WTC11 (cell line): ENCODE data around the gene SYPL2.

Experiments
- JUN ChIP-seq: sonication (generic); formaldehyde crosslinking; IDR thresholded peaks from 2 replicates; pipeline ENCODE4 v1.8.0; 2023; ENCODE audit warnings: mild to moderate bottlenecking, missing genetic modification reagents
- OVOL2 ChIP-seq: fragments of 250-450 bp; sonication (Bioruptor Pico); IDR thresholded peaks from 2 replicates; pipeline ENCODE4 v1.9.0; 2021; ENCODE audit warnings: mild to moderate bottlenecking, borderline replicate concordance
- TEAD1 ChIP-seq: sonication (generic); formaldehyde crosslinking; IDR thresholded peaks from 2 replicates; pipeline ENCODE4 v1.8.0; 2022; ENCODE audit warnings: mild to moderate bottlenecking, missing genetic modification reagents
- TEAD4 ChIP-seq: sonication (generic); formaldehyde crosslinking; IDR thresholded peaks from 2 replicates; pipeline ENCODE4 v1.8.0; 2022; ENCODE audit warnings: mild to moderate bottlenecking, missing genetic modification reagents
- TP53 ChIP-seq: sonication (generic); formaldehyde crosslinking; IDR thresholded peaks from 2 replicates; pipeline ENCODE4 v1.8.1; 2023; ENCODE audit warnings: mild to moderate bottlenecking, missing genetic modification reagents
- ZBTB21 ChIP-seq: sonication (generic); formaldehyde crosslinking; IDR thresholded peaks from 2 replicates; pipeline ENCODE4 v1.8.1; 2023; ENCODE audit warnings: mild to moderate bottlenecking, missing genetic modification reagents, borderline replicate concordance
- TF ChIP-seq, protein P1 (sequence below): sonication (generic); formaldehyde crosslinking; IDR thresholded peaks from 2 replicates; pipeline ENCODE4 v1.8.1; 2022; ENCODE audit warnings: low read depth, mild to moderate bottlenecking, moderate library complexity, missing genetic modification reagents, borderline replicate concordance
- TF ChIP-seq, protein P2 (sequence below): sonication (generic); formaldehyde crosslinking; IDR thresholded peaks from 2 replicates; pipeline ENCODE4 v1.8.0; 2022; ENCODE audit warnings: mild to moderate bottlenecking, missing genetic modification reagents
- TF ChIP-seq, protein P3 (sequence below): sonication (generic); formaldehyde crosslinking; IDR thresholded peaks from 2 replicates; pipeline ENCODE4 v1.8.0; 2022; ENCODE audit warnings: mild to moderate bottlenecking, missing genetic modification reagents
- TF ChIP-seq, protein P4 (sequence below): fragments of 200-600 bp; IDR thresholded peaks from 2 replicates; pipeline ENCODE4 v1.8.0; 2022; ENCODE audit warnings: antibody characterized with exemption
- TF ChIP-seq, protein P5 (sequence below): sonication (generic); formaldehyde crosslinking; IDR thresholded peaks from 2 replicates; pipeline ENCODE4 v1.8.1; 2023; ENCODE audit warnings: mild to moderate bottlenecking, missing genetic modification reagents, moderate library complexity
- TF ChIP-seq, protein P6 (sequence below): sonication (generic); formaldehyde crosslinking; IDR thresholded peaks from 2 replicates; pipeline ENCODE4 v1.8.1; 2022; ENCODE audit warnings: mild to moderate bottlenecking, missing genetic modification reagents, moderate library complexity, borderline replicate concordance
- TF ChIP-seq, protein P7 (sequence below): sonication (generic); formaldehyde crosslinking; conservative IDR thresholded peaks from 2 replicates; pipeline ENCODE4 v1.8.1; 2022; ENCODE audit warnings: mild to moderate bottlenecking, missing genetic modification reagents

DNA sequence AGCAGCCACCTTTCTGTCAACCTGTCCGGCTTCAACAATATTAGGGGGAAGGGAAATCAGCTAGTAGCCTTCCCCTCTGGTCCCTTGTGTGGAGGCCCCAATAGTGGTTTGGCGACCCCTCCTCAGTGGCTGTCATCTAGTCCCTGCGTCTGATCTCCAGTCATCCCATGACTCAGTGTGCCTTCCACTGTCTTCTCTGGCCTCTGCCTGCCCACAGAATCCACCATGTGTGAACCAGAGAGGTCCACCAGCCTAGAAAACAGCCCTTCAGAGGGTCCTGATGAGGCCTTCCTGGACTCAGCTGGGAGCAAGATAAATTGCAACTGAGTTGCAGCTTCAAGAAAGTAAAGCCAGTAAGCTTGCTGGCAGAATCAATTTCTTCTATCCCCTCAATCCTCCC lies 13.6 kb downstream of the SYPL2 start:
- TF ChIP-seq, protein P1, sequence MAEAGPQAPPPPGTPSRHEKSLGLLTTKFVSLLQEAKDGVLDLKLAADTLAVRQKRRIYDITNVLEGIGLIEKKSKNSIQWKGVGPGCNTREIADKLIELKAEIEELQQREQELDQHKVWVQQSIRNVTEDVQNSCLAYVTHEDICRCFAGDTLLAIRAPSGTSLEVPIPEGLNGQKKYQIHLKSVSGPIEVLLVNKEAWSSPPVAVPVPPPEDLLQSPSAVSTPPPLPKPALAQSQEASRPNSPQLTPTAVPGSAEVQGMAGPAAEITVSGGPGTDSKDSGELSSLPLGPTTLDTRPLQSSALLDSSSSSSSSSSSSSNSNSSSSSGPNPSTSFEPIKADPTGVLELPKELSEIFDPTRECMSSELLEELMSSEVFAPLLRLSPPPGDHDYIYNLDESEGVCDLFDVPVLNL: no peak
- TF ChIP-seq, protein P2, sequence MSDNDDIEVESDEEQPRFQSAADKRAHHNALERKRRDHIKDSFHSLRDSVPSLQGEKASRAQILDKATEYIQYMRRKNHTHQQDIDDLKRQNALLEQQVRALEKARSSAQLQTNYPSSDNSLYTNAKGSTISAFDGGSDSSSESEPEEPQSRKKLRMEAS (CRISPR knock-in tag): no peak
- TF ChIP-seq, protein P3, sequence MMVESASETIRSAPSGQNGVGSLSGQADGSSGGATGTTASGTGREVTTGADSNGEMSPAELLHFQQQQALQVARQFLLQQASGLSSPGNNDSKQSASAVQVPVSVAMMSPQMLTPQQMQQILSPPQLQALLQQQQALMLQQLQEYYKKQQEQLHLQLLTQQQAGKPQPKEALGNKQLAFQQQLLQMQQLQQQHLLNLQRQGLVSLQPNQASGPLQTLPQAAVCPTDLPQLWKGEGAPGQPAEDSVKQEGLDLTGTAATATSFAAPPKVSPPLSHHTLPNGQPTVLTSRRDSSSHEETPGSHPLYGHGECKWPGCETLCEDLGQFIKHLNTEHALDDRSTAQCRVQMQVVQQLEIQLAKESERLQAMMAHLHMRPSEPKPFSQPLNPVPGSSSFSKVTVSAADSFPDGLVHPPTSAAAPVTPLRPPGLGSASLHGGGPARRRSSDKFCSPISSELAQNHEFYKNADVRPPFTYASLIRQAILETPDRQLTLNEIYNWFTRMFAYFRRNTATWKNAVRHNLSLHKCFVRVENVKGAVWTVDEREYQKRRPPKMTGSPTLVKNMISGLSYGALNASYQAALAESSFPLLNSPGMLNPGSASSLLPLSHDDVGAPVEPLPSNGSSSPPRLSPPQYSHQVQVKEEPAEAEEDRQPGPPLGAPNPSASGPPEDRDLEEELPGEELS (CRISPR knock-in tag): no peak
- no peak for TF ChIP-seq JUN (CRISPR knock-in tag)
- TF ChIP-seq, protein P4, sequence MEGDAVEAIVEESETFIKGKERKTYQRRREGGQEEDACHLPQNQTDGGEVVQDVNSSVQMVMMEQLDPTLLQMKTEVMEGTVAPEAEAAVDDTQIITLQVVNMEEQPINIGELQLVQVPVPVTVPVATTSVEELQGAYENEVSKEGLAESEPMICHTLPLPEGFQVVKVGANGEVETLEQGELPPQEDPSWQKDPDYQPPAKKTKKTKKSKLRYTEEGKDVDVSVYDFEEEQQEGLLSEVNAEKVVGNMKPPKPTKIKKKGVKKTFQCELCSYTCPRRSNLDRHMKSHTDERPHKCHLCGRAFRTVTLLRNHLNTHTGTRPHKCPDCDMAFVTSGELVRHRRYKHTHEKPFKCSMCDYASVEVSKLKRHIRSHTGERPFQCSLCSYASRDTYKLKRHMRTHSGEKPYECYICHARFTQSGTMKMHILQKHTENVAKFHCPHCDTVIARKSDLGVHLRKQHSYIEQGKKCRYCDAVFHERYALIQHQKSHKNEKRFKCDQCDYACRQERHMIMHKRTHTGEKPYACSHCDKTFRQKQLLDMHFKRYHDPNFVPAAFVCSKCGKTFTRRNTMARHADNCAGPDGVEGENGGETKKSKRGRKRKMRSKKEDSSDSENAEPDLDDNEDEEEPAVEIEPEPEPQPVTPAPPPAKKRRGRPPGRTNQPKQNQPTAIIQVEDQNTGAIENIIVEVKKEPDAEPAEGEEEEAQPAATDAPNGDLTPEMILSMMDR: no peak
- TF ChIP-seq, protein P5, sequence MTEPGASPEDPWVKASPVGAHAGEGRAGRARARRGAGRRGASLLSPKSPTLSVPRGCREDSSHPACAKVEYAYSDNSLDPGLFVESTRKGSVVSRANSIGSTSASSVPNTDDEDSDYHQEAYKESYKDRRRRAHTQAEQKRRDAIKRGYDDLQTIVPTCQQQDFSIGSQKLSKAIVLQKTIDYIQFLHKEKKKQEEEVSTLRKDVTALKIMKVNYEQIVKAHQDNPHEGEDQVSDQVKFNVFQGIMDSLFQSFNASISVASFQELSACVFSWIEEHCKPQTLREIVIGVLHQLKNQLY (CRISPR knock-in tag): no peak
- TF ChIP-seq, protein P6, sequence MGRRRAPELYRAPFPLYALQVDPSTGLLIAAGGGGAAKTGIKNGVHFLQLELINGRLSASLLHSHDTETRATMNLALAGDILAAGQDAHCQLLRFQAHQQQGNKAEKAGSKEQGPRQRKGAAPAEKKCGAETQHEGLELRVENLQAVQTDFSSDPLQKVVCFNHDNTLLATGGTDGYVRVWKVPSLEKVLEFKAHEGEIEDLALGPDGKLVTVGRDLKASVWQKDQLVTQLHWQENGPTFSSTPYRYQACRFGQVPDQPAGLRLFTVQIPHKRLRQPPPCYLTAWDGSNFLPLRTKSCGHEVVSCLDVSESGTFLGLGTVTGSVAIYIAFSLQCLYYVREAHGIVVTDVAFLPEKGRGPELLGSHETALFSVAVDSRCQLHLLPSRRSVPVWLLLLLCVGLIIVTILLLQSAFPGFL (CRISPR knock-in tag): no peak
- no peak for TF ChIP-seq TEAD4 (CRISPR knock-in tag)
- no peak for TF ChIP-seq ZBTB21
- TF ChIP-seq TP53 (CRISPR knock-in tag): no peak
- TF ChIP-seq, protein P7, sequence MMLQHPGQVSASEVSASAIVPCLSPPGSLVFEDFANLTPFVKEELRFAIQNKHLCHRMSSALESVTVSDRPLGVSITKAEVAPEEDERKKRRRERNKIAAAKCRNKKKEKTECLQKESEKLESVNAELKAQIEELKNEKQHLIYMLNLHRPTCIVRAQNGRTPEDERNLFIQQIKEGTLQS: no peak
- no peak for TF ChIP-seq OVOL2
- no peak for TF ChIP-seq TEAD1 (CRISPR knock-in tag)
